ENCODE data around the gene MAST2. TPM values are rescaled to one million over a fixed set of nuclear protein-coding genes. Genes with fewer than 3 reads are reported as not detected.

The MAST2 gene
- total RNA-seq, 1 experiment from 2014 or later, result 41.9 TPM

DNA sequence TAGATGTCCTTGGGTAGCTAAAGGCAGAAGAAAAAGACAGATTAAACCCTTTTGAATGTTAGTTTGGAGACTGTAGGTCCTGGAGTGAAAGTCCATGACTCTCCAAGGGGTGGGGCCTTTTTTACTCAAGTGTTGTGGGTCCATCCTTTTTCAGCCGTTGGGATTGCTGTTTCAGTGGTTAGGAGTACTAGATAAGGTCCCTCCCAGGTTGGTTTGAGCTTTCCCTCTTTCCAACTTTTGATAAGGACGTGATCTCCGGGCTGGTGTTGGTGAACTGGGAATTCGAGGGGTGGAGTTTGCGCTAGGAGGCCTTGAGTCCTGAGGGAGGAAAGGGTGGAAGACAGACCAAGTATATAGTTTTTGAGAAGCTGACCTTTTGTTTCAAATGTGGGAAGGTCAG is 47.7 kb upstream of the MAST2 start:
- no peak overlapping the region for H3K27ac ChIP-seq (ENCODE audit: low read depth, low read length)
- H4K20me1 ChIP-seq (ENCODE audit: insufficient read depth), result no peaks in the 10 kb centered on the region
- no peaks in the 10 kb centered on the region for H3K9me3 ChIP-seq (ENCODE audit: control insufficient read depth in 1 of 2, insufficient read depth in 1 of 2, low read depth in 1 of 2, low read length in 2 of 2)
- no TSS peak for BruUV-seq (replicated peaks)
- peaks cover 3 to 19% of the 10 kb centered on the region in 2 experiments; a peak in 3 of 4 replicates for H3K4me1 ChIP-seq (ENCODE audit: control insufficient read depth in 1 of 2, insufficient read depth in 2 of 2, low read length in 2 of 2)
- no peak overlapping the region for H3K4me2 ChIP-seq (ENCODE audit: low read length)
- no peaks in the 10 kb centered on the region for H3K36me3 ChIP-seq (ENCODE audit: control insufficient read depth in 1 of 2, insufficient read depth in 2 of 2, low read length in 2 of 2)
- H3K79me2 ChIP-seq (ENCODE audit: insufficient read depth, low read length), result no peaks in the 10 kb centered on the region
- no peaks in the 10 kb centered on the region for H3K9me2 ChIP-seq (ENCODE audit: insufficient read depth)
- intact Hi-C loops (cut with micrococcal nuclease), result no loop called here
- H3K27me3 ChIP-seq (ENCODE audit: insufficient read depth, low read length), result no peaks in the 10 kb centered on the region
- no peak for DNase-seq (ENCODE audit: low read depth, low spot score)
- TF ChIP-seq ZFX (IDR thresholded peaks at IDR 0.05) (no peak), YY1 (IDR thresholded peaks at IDR 0.05; ENCODE audit: extremely low read depth, insufficient replicate concordance, low read depth, low read length) (no peak), ELF1 (IDR thresholded peaks at IDR 0.05; ENCODE audit: borderline replicate concordance, low read depth) (no peak), SRF (IDR thresholded peaks at IDR 0.05; ENCODE audit: low read depth) (no peak), RAD21 (IDR thresholded peaks at IDR 0.05; ENCODE audit: low read depth) (no peak), CEBPB (IDR thresholded peaks at IDR 0.05; ENCODE audit: low read depth) (no peak), JUND (IDR thresholded peaks at IDR 0.05) (no peak), FOSL1 (IDR thresholded peaks at IDR 0.05; ENCODE audit: low read depth) (no peak)
- ChIA-PET RAD21 (ENCODE audit: low non-redundant PET in 1 of 2, low total read pairs in 2 of 2, uncharacterized antibody in 2 of 2, unreplicated experiment in 2 of 2) (no interaction called here), POLR2A (no interaction called here), CTCF (no interaction called here)
- no peak overlapping the region for H2AFZ ChIP-seq (ENCODE audit: low read depth, low read length, poor library complexity, severe bottlenecking)
- H3K4me3 ChIP-seq (replicated peaks in 1 of 2; ENCODE audit: low read depth in 1 of 2, low read length in 2 of 2), result no peak overlapping the region
- no peak for ATAC-seq
- H3K9ac ChIP-seq (ENCODE audit: low read length), result no peak overlapping the region

DNA sequence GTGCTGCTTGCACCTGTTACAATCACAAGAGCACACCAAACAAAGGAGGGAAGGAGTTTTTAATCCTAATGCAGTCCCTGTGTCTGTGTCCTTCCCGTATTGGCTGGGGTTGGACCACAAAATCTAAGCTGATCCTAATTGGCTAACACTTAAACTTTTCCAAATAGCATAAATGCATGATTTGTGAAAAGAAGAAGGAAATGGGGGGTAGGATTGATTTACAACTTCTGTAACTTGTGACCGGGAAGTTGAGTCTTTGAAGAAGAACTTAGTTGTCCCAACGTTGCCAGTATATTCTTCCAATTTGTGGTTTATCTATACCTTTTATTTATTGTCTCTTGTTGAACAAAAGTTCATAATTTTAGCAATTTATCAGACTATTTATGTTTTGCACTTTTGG is 41.1 kb upstream of the MAST2 start:
- no peaks in the 10 kb centered on the region; the same call in 1 of the 2 replicates for H3K9me2 ChIP-seq (ENCODE audit: insufficient read depth)
- H3K4me1 ChIP-seq (ENCODE audit: control insufficient read depth in 1 of 2, insufficient read depth in 2 of 2, low read length in 2 of 2), result peaks cover 0 to 4% of the 10 kb centered on the region in 2 experiments; a peak in 2 of 4 replicates
- ChIA-PET POLR2A (interaction anchor here (1.2 kb wide), 1 partner anchor 9 kb away, joined by 4 read pairs; no protein-coding TSS in a partner anchor), CTCF (no interaction called here), RAD21 (ENCODE audit: low non-redundant PET in 1 of 2, low total read pairs in 2 of 2, uncharacterized antibody in 2 of 2, unreplicated experiment in 2 of 2) (no interaction called here)
- no peaks in the 10 kb centered on the region for H3K36me3 ChIP-seq (ENCODE audit: control insufficient read depth in 1 of 2, insufficient read depth in 2 of 2, low read length in 2 of 2)
- DNase-seq (ENCODE audit: low read depth, low spot score) (no peak), ATAC-seq (no peak)
- BruUV-seq (replicated peaks), result no TSS peak
- no peak overlapping the region for H3K4me2 ChIP-seq (ENCODE audit: low read length)
- no peak overlapping the region for H2AFZ ChIP-seq (ENCODE audit: low read depth, low read length, poor library complexity, severe bottlenecking)
- intact Hi-C loops (cut with micrococcal nuclease), result no loop called here
- no peak overlapping the region for H3K4me3 ChIP-seq (replicated peaks in 1 of 2; ENCODE audit: low read depth in 1 of 2, low read length in 2 of 2)
- H4K20me1 ChIP-seq (ENCODE audit: insufficient read depth), result no peaks in the 10 kb centered on the region
- no peak overlapping the region for H3K9ac ChIP-seq (ENCODE audit: low read length)
- H3K27ac ChIP-seq (ENCODE audit: low read depth, low read length), result no peak overlapping the region
- no peaks in the 10 kb centered on the region for H3K79me2 ChIP-seq (ENCODE audit: insufficient read depth, low read length)
- H3K27me3 ChIP-seq (ENCODE audit: insufficient read depth, low read length), result no peaks in the 10 kb centered on the region
- no peaks in the 10 kb centered on the region for H3K9me3 ChIP-seq (ENCODE audit: control insufficient read depth in 1 of 2, insufficient read depth in 1 of 2, low read depth in 1 of 2, low read length in 2 of 2)
- TF ChIP-seq RAD21 (IDR thresholded peaks at IDR 0.05; ENCODE audit: low read depth) (no peak), SP1 (IDR thresholded peaks at IDR 0.05; ENCODE audit: low read depth) (no peak), POLR2A (IDR thresholded peaks at IDR 0.05; ENCODE audit: borderline replicate concordance, extremely low read depth, insufficient read depth, insufficient read length) (no peak), EGR1 (IDR thresholded peaks at IDR 0.05; ENCODE audit: low read depth) (no peak), EZH2 (IDR thresholded peaks at IDR 0.05) (no peak), EZH2phosphoT487 (IDR thresholded peaks at IDR 0.05; ENCODE audit: borderline replicate concordance) (no peak), SRF (IDR thresholded peaks at IDR 0.05; ENCODE audit: low read depth) (no peak)
